Common myeloid progenitor, CD34-positive (primary cell): ENCODE data around the gene TYK2.

Experiments
- CTCF ChIA-PET: fragments of 350-600 bp; sonication (Branson Sonifier 250); formaldehyde crosslinking; loops from one replicate; lab custom pipeline; 2021; ENCODE audit warnings: antibody characterized with exemption; lab: Charles Lee
- POLR2A ChIA-PET: fragments of 350-600 bp; sonication (Branson Sonifier 250); formaldehyde crosslinking; loops from one replicate; lab custom pipeline; 2021; ENCODE audit warnings: antibody characterized with exemption; lab: Charles Lee
- DNase-seq, 3 donors: peaks; one replicate each; pipeline versions ENCODE4 v3.0.0 to v3.0.0-alpha.2; 2013
- H3K27ac ChIP-seq, 2 experiments: 1 replicate in 1 of 2; 2 replicates in 1 of 2; pipeline ENCODE4 v1.7.0; 2013; ENCODE audit warnings: inconsistent platforms in 2 of 2, low read length in 2 of 2, mild to moderate bottlenecking in 2 of 2, low read depth in 1 of 2, moderate library complexity in 1 of 2; ENCODE audit not compliant: severe bottlenecking in 2 of 2, insufficient read depth in 1 of 2, poor library complexity in 1 of 2
- H3K27me3 ChIP-seq, 5 experiments: replicated peaks in 2 of 5; 1 replicate in 3 of 5; 2 replicates in 2 of 5; pipeline versions ENCODE4 v1.6.1 to v1.7.0; 2013; ENCODE audit warnings: low read length in 4 of 5, mild to moderate bottlenecking in 2 of 5, moderate library complexity in 2 of 5, inconsistent platforms in 1 of 5; ENCODE audit not compliant: insufficient read depth in 5 of 5, control insufficient read depth in 4 of 5
- H3K36me3 ChIP-seq, 4 experiments: 1 replicate in 2 of 4; 2 replicates in 2 of 4; pipeline versions ENCODE4 v1.6.1 to v1.7.0; 2013; ENCODE audit warnings: low read length in 3 of 4, control low read depth in 1 of 4, mild to moderate bottlenecking in 1 of 4; ENCODE audit not compliant: control insufficient read depth in 4 of 4, insufficient read depth in 4 of 4
- H3K4me1 ChIP-seq, 4 experiments: 1 replicate in 3 of 4; 2 replicates in 1 of 4; pipeline versions ENCODE4 v1.6.1 to v1.7.1; 2013; ENCODE audit warnings: low read length in 3 of 4, mild to moderate bottlenecking in 3 of 4, control low read depth in 1 of 4, inconsistent platforms in 1 of 4, moderate library complexity in 1 of 4; ENCODE audit not compliant: control insufficient read depth in 4 of 4, insufficient read depth in 4 of 4; ENCODE audit errors: control extremely low read depth in 1 of 4
- H3K4me3 ChIP-seq, 7 experiments: 1 replicate in 4 of 7; 2 replicates in 3 of 7; pipeline versions ENCODE4 v1.5.1 to v1.7.0; 2013; ENCODE audit warnings: mild to moderate bottlenecking in 7 of 7, low read length in 6 of 7, moderate library complexity in 6 of 7, inconsistent platforms in 2 of 7, low read depth in 2 of 7, control low read depth in 1 of 7; ENCODE audit not compliant: insufficient read depth in 4 of 7, control insufficient read depth in 1 of 7; ENCODE audit errors: extremely low read depth in 1 of 7
- H3K9me3 ChIP-seq, 5 experiments: 1 replicate in 4 of 5; 2 replicates in 1 of 5; pipeline versions ENCODE4 v1.6.1 to v1.7.1; 2013; ENCODE audit warnings: low read length in 4 of 5, mild to moderate bottlenecking in 2 of 5, inconsistent platforms in 1 of 5, low read depth in 1 of 5, moderate library complexity in 1 of 5; ENCODE audit not compliant: control insufficient read depth in 4 of 5, insufficient read depth in 2 of 5; ENCODE audit errors: control extremely low read depth in 1 of 5
- WGBS: methylation state at CpG from one replicate; pipeline ENCODE4 v1.1.5; 2013; ENCODE audit not compliant: insufficient coverage; 5-methylcytosine and 5-hydroxymethylcytosine counted together

Gene TYK2

GRCh38 chr19:10327793-10328192, 52.6 kb downstream of the TYK2 start:
- ChIA-PET CTCF (interaction anchor here (1.2 to 1.3 kb wide), 3 partner anchors 9 to 61 kb away, joined by 3 to 5 read pairs (median 3); no protein-coding TSS in a partner anchor), POLR2A (no interaction called here)
- Histone ChIP-seq H3K27ac (no peak overlapping the region), H3K9me3 (no peaks in the 10 kb centered on the region), H3K36me3 (peaks cover 24 to 75% (median 58%) of the 10 kb centered on the region in 4 experiments), H3K4me1 (peaks cover 0 to 12% (median 10%) of the 10 kb centered on the region in 4 experiments), H3K27me3 (no peaks in the 10 kb centered on the region), H3K4me3 (no peak overlapping the region)
- 99% methylated on average over 7 of the region's 7 CpGs for WGBS
- DNase-seq: no peak

- CTCF ChIA-PET: interaction anchor here (0.9 to 1.5 kb wide), 3 partner anchors 19 to 67 kb away, joined by 3 to 4 read pairs (median 3); no protein-coding TSS in a partner anchor
- no peak overlapping the region for H3K27ac ChIP-seq
- no peak for DNase-seq
- no peaks in the 10 kb centered on the region for H3K4me1 ChIP-seq
- H3K27me3 ChIP-seq: no peaks in the 10 kb centered on the region
- 100% methylated on average over 3 of the region's 8 CpGs for WGBS
- H3K36me3 ChIP-seq: peaks cover 31 to 96% (median 73%) of the 10 kb centered on the region in 4 experiments
- no peak overlapping the region for H3K4me3 ChIP-seq
- no peaks in the 10 kb centered on the region for H3K9me3 ChIP-seq
- POLR2A ChIA-PET: no interaction called here
Observed at GRCh38 chr19:10325732-10326131, 54.6 kb downstream of the TYK2 start.

GRCh38 chr19:10321874-10322835, 58.2 kb downstream of the TYK2 start:
- Histone ChIP-seq H3K9me3 (no peaks in the 10 kb centered on the region), H3K27ac (no peak overlapping the region), H3K4me3 (no peak overlapping the region), H3K4me1 (no peaks in the 10 kb centered on the region), H3K27me3 (no peaks in the 10 kb centered on the region), H3K36me3 (peaks cover 27 to 89% (median 61%) of the 10 kb centered on the region in 4 experiments)
- DNase-seq: no peak
- CTCF ChIA-PET: interaction anchor here (0.8 to 1.5 kb wide), 3 partner anchors 12 to 37 kb away, joined by 3 to 4 read pairs (median 3); no protein-coding TSS in a partner anchor
- POLR2A ChIA-PET: interaction anchor here (1.4 kb wide), 1 partner anchor 12 kb away, joined by 3 read pairs; the partner anchor contains the start of gene RAVER1
- 97% methylated on average over 16 of the region's 19 CpGs for WGBS

GRCh38 chr19:10321417-10321797, 59.0 kb downstream of the TYK2 start:
- CTCF ChIA-PET: interaction anchor here (0.7 to 1.5 kb wide), 4 partner anchors 11 to 61 kb away, joined by 3 to 4 read pairs (median 3); partner anchors contain the start of gene ICAM1
- WGBS: 91% methylated on average over 11 of the region's 11 CpGs
- H3K36me3 ChIP-seq: peaks cover 27 to 90% (median 62%) of the 10 kb centered on the region in 4 experiments
- POLR2A ChIA-PET: interaction anchor here (0.6 to 1.4 kb wide), 2 partner anchors 12 to 53 kb away, joined by 3 read pairs; partner anchors contain the start of gene RAVER1
- no peaks in the 10 kb centered on the region for H3K9me3 ChIP-seq
- H3K27me3 ChIP-seq: no peaks in the 10 kb centered on the region
- no peaks in the 10 kb centered on the region for H3K4me1 ChIP-seq
- no peak overlapping the region for H3K27ac ChIP-seq
- DNase-seq: no peak
- no peak overlapping the region for H3K4me3 ChIP-seq

GRCh38 chr19:10320602-10321416, 59.6 kb downstream of the TYK2 start:
- 98% methylated on average over 17 of the region's 32 CpGs for WGBS
- ChIA-PET CTCF (interaction anchor here (0.7 to 1.5 kb wide), 4 partner anchors 10 to 60 kb away, joined by 3 to 4 read pairs (median 3); partner anchors contain the start of gene ICAM1), POLR2A (interaction anchor here (0.6 to 1.4 kb wide), 2 partner anchors 13 to 54 kb away, joined by 3 read pairs; partner anchors contain the start of gene RAVER1)
- no peak for DNase-seq
- Histone ChIP-seq H3K4me1 (peaks cover 0 to 3% (median 0%) of the 10 kb centered on the region in 4 experiments), H3K27me3 (no peaks in the 10 kb centered on the region), H3K27ac (no peak overlapping the region), H3K36me3 (peaks cover 27 to 87% (median 63%) of the 10 kb centered on the region in 4 experiments), H3K9me3 (no peaks in the 10 kb centered on the region), H3K4me3 (no peak overlapping the region)

- peaks cover 24 to 76% (median 52%) of the 10 kb centered on the region in 4 experiments for H3K36me3 ChIP-seq
- WGBS: 95% methylated on average over 11 of the region's 13 CpGs
- DNase-seq: no peak
- no peak overlapping the region for H3K27ac ChIP-seq
- H3K27me3 ChIP-seq: no peaks in the 10 kb centered on the region
- ChIA-PET CTCF (interaction anchor here (0.9 to 1.5 kb wide), 6 partner anchors 9 to 49 kb away, joined by 3 to 6 read pairs (median 5); no protein-coding TSS in a partner anchor), POLR2A (no interaction called here)
- H3K9me3 ChIP-seq: no peaks in the 10 kb centered on the region
- H3K4me1 ChIP-seq: peaks cover 0 to 14% (median 8%) of the 10 kb centered on the region in 4 experiments
- no peak overlapping the region for H3K4me3 ChIP-seq
Observed at GRCh38 chr19:10318807-10319682, 61.3 kb downstream of the TYK2 start.
